GM19372 (cell line): ENCODE data around the gene VWA7.
"Not testable (repeated sequence)": the region's sequence is repeated elsewhere in the genome, so short reads cannot be mapped to it uniquely, and the experiment has no call there.

Experiments
- ATAC-seq: cut with Tn5 transposase; IDR thresholded peaks from one replicate; pipeline ENCODE4 v1.9.1; 2021; ENCODE audit warnings: mild to moderate bottlenecking, low read depth, moderate library complexity; ENCODE audit not compliant: unreplicated experiment

The VWA7 gene, protein sequence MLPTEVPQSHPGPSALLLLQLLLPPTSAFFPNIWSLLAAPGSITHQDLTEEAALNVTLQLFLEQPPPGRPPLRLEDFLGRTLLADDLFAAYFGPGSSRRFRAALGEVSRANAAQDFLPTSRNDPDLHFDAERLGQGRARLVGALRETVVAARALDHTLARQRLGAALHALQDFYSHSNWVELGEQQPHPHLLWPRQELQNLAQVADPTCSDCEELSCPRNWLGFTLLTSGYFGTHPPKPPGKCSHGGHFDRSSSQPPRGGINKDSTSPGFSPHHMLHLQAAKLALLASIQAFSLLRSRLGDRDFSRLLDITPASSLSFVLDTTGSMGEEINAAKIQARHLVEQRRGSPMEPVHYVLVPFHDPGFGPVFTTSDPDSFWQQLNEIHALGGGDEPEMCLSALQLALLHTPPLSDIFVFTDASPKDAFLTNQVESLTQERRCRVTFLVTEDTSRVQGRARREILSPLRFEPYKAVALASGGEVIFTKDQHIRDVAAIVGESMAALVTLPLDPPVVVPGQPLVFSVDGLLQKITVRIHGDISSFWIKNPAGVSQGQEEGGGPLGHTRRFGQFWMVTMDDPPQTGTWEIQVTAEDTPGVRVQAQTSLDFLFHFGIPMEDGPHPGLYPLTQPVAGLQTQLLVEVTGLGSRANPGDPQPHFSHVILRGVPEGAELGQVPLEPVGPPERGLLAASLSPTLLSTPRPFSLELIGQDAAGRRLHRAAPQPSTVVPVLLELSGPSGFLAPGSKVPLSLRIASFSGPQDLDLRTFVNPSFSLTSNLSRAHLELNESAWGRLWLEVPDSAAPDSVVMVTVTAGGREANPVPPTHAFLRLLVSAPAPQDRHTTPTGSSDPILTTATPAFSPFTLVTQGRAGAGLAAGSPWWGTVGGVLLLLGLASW

DNA sequence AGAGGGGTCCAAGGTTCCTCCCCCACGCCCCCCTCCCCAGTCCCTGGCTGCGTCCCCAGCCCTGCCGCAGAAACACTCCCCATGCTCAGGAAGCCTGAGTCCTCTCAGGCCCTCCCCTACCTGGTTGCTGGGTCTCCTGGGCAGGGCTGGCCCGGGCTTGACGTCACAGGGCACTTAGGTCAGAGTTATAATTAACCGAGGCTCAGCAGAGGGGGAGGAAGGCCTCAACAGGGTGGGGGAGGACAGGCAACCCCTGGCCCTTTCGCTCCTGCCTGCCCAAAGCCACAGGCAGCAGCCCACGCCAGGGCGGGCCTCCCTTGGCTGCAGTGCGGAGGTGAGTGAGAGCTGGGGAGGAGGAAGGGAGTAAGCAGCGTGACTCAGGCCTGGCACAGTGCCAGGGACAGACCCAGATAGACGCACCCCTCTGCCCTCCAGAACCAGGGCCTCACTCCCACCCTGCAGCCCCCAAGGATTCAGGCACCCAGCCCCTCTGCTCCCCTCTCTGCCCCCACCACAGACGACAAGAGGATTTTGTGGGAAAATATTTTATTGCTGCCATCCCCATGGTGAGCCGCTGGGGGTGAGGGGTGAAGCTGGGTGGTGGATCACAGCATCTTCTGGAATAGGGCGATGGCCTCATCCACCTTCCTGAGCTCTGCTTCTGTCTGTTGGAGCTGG, at the start of gene VWA7:
TSS of gene VWA7 (minus strand) at position 340 of the 678 bp plus-strand sequence. CDS start 549 bp downstream, outside the sequence.
- ATAC-seq: peak; percentile 75

- no peak for ATAC-seq
Observed at GRCh38 chr6:31826793-31827285, 49.7 kb upstream of the VWA7 start.

- no peak for ATAC-seq
Observed at GRCh38 chr6:31825553-31825952, 48.4 kb upstream of the VWA7 start.

DNA sequence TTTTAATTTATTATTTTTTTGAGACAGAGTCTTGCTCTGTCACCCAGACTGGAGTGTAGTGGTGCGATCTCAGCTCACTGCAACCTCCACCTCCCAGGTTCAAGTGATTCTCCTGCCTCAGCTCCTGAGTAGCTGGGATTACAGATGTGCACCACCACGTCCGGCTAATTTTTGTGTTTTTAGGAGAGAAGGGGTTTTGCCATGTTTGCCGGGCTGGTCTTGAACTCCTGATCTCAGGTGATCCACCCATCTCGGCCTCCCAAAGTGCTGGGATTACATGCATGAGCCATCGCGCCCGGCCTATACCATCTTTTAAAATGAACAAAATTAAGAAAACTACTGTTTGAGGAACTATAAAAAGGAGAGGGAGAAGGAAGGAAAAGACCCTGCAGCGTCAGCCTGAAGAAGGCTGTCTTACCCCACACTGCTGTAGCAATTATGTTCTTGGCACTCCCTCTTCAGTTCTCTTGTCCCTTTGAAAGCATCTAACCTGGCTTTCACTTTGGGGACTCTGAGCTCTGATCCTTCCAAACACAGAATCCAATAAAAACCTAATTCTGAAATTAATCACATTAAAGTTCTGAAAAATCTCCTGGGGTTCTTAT, 46.6 kb upstream of the VWA7 start:
- not testable (repeated sequence) for ATAC-seq

DNA sequence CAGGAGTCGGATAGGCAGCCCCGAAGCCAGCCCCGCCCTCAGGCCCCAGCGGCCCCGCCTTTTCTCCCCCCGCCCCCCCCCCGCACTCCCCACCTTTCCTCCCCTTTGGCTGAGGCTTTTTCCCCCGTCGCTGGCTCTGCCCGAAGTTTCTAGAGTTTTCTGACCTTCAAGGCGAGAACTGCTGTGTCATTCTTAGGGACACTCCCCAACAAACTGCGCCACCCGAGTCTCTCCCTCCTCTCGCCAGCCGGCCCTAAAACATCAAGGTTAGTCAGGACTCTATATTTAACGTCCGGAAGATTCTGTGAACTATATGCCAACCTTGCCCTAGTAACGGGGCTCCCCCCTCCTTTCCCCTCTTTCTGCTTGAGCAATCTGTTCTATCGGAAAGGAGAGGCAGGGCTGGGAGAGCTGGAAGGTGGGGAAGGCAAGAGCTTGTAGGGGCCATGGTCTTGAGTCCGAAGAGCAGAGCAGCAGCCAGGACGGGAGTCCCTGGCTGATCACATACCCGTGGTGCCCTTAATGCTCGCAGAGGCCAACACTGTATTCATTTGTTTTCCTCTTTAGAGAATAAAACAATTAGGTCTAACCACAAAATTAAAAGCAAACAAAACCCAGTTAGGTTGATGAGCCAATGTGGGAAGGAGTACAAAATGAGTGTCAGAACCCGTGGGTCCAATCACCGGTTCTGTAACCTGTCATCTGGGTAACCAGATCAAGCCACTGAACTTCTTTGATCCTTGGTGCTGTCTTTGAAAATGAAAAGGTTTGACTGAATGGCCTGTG, 45.1 kb upstream of the VWA7 start:
- ATAC-seq: no peak

DNA sequence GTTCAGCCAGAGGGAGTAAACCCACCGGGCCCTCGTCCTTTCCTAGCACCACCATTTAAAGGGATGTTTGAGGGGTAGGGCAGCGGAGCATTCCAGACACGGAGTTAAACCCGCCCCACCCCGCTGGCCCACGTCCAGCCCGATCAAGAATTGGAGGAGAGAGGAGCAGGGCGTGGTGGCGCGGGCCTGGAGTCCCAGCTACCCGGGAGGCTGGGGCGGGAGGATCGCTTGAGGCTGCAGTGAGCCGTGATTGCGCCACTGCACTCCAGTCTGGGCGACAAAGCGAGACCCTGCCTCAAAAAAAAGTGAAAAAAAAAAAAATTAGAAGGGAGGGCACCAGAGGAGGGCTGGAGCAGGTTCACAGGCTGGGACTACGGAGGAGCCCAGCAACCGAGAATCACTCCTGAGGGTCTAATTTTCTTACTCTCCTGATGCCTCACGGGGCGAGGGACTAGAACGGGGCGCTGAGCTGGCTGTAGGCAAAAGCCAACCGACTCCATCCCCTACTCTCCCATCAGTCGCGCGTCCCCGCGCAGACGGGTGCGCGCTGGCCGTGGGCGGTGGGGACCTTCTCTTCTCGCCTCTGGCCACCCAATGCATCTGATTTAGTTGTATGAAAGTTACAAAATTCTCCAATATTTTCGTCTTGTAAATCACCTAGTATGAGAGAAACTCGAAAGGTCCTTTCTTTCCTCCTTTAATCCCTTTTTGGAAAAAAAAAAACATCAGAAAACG, 44.3 kb upstream of the VWA7 start:
- ATAC-seq: no peak

- ATAC-seq: not testable (repeated sequence)
Observed at GRCh38 chr6:31820399-31820798, 43.3 kb upstream of the VWA7 start.

GRCh38 chr6:31819871-31820299, 42.8 kb upstream of the VWA7 start:
- ATAC-seq: no peak

- not testable (repeated sequence) for ATAC-seq
Observed at GRCh38 chr6:31817929-31818511, 40.9 kb upstream of the VWA7 start.

- ATAC-seq: not testable (repeated sequence)
Observed at GRCh38 chr6:31817133-31817928, 40.2 kb upstream of the VWA7 start.

GRCh38 chr6:31815025-31815838, 38.1 kb upstream of the VWA7 start, which contains the start of the genes HSPA1A and HSPA1L:
Gene HSPA1A, plus strand, starts transcription at chr6:31815543. Its CDS starts 214 bp downstream, at chr6:31815757.
Gene HSPA1L, minus strand, starts transcription at chr6:31815283. Its CDS starts 3,311 bp downstream, at chr6:31811972.
- ATAC-seq: no peak

DNA sequence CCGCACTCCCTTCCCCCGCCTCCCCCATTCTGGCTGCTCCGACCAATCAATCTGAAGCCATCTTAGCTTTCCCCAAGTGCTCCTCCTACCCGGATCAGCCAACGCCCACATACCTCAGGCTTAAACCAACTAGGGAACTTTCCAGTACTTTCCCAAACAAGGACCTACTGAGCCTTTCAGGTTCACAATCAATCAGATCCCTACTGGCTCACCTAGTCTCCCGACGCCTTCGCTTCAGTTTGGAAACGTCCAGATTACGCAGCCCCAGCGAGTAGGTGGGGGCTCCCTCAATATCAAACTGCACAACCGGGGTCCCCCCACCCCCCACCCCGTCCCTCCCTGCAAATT, 37.5 kb upstream of the VWA7 start:
- ATAC-seq: no peak

- no peak for ATAC-seq
Observed at GRCh38 chr6:31813465-31813849, 36.3 kb upstream of the VWA7 start.

DNA sequence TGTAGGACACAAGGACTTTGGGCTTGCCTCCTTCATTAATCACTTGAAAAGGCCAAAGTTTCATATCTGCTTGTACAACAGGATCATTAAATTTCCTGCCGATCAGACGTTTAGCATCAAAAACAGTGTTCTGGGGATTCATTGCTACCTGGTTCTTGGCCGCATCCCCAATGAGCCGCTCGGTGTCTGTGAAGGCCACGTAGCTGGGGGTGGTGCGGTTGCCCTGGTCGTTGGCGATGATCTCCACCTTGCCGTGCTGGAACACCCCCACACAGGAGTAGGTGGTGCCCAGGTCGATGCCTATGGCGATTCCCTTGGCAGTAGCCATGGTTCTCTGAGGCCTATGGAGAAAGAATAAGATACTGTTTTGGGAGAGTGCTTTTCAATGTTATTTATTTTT, 34.5 kb upstream of the VWA7 start:
- ATAC-seq: no peak

GRCh38 chr6:31808599-31808998, 31.5 kb upstream of the VWA7 start:
- not testable (repeated sequence) for ATAC-seq

GRCh38 chr6:31806470-31807272, 29.5 kb upstream of the VWA7 start, which contains the start of gene LSM2:
Gene LSM2, minus strand, starts transcription at chr6:31806966. Its CDS starts 209 bp downstream, at chr6:31806757.
- ATAC-seq: peak; percentile 94
